Lower lobe of right lung (tissue), 2 donors: ENCODE results near the gene APOBEC2. TPM values are rescaled to one million over a fixed set of nuclear protein-coding genes. Genes with fewer than 3 reads are reported as not detected.

ENCODE experiments used
- ATAC-seq, 2 donors: fragments of 200-7000 bp; cut with Tn5 transposase; one replicate each; pipeline ENCODE4 v1.9.1; 2020 to 2022; ENCODE audit warnings: mild to moderate bottlenecking in 2 of 2, moderate library complexity in 2 of 2
- DNase-seq: peaks from one replicate; pipeline ENCODE4 v3.0.0-alpha.2; 2020
- H3K27ac ChIP-seq: fragments of 200-600 bp; one replicate; pipeline ENCODE4 v1.8.0; 2022
- H3K27me3 ChIP-seq: fragments of 200-600 bp; one replicate; pipeline ENCODE4 v1.8.0; 2022; ENCODE audit warnings: low read depth
- H3K36me3 ChIP-seq: fragments of 200-600 bp; one replicate; pipeline ENCODE4 v1.8.0; 2022; ENCODE audit warnings: mild to moderate bottlenecking
- H3K4me1 ChIP-seq: fragments of 200-600 bp; one replicate; pipeline ENCODE4 v1.8.0; 2022
- H3K4me3 ChIP-seq: fragments of 200-600 bp; one replicate; pipeline ENCODE4 v1.8.0; 2022; ENCODE audit warnings: mild to moderate bottlenecking
- H3K9me3 ChIP-seq: fragments of 200-600 bp; one replicate; pipeline ENCODE4 v1.8.0; 2022
- CTCF ChIP-seq: fragments of 200-600 bp; IDR thresholded peaks from one replicate; pipeline ENCODE4 v1.8.0; 2022; ENCODE audit warnings: antibody characterized with exemption, mild to moderate bottlenecking
- intact Hi-C: fragments of 100-400 bp; cut with DNase I; formaldehyde crosslinking; loops from one replicate; pipeline ENCODE4 v1.11.0; 2022
- total RNA-seq: library from RNA; stranded (reverse); fragmentation: NEBNext Ultra II Directional; extraction: Animal tissue kit (Norgen Biotek cat#: 25700); gene quantifications from one replicate; pipeline ENCODE4 v1.2.1, GENCODE V29; 2021
- donor health status: DM: no; HTN: yes; CAD: no; lungs with severe emphysema.

Gene APOBEC2
- total RNA-seq, 1 donor from 2014 or later: 0.65 TPM

- H3K27ac ChIP-seq: no peak overlapping the region
- peaks cover 11% of the 10 kb centered on the region for H3K4me1 ChIP-seq
- DNase-seq: no peak
Measured at GRCh38 chr6:41047745-41048732, 5.0 kb upstream of the APOBEC2 start.

DNA sequence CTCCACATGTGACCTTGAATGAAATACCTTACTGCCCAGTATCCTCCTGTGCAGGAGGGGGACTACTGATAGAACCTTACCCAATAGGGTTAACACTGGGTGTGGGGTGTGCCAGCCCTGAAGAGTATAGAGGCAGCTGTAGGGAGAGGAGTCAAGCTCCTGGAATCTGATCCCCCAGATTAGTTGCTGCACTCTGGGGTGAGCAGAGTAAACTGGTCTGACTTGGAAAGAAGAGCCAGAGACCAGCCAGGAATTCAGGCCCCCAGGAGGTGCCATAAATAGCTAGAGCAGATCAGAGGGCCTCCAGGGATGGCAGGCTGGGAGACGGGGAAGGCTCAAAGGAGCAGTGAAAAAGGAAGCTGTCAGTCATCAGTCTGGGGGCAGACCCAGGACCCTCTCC, 3.5 kb upstream of the APOBEC2 start:
- TF ChIP-seq CTCF: no peak
- H3K4me1 ChIP-seq: peaks cover 11% of the 10 kb centered on the region
- no peak overlapping the region for H3K4me3 ChIP-seq
- no peak for DNase-seq
- no peak for ATAC-seq
- intact Hi-C loops: no loop called here
- H3K36me3 ChIP-seq: no peaks in the 10 kb centered on the region
- H3K27ac ChIP-seq: no peak overlapping the region
- no peaks in the 10 kb centered on the region for H3K27me3 ChIP-seq
- H3K9me3 ChIP-seq: no peaks in the 10 kb centered on the region

More at GRCh38 chr6:41047745-41048732, 5.0 kb upstream of the APOBEC2 start:
- no peak for TF ChIP-seq CTCF
- H3K36me3 ChIP-seq: no peaks in the 10 kb centered on the region
- no peak for ATAC-seq
- H3K27me3 ChIP-seq: no peaks in the 10 kb centered on the region
- intact Hi-C loops: no loop called here
- no peaks in the 10 kb centered on the region for H3K9me3 ChIP-seq
- H3K4me3 ChIP-seq: no peak overlapping the region

DNA sequence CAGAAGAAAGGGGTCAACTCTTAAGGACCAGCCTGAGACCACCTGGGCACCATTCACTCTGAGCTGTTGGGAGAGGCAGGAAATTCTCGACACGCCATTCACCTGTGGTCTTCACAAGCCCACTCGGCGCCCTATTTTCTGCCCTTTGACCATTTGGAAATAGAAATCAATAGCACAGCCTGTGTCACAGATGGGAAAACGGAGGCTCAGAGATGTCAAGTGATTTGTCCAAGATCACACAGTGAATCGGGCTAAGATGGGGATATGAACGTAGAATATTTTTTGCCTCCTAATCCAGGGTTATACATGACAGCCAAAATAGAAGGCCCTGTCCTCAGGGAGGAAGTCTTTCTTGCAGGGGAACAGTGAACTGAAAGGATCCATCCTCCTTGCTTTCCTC, 3.0 kb upstream of the APOBEC2 start:
- Histone ChIP-seq H3K27me3 (no peaks in the 10 kb centered on the region), H3K27ac (no peak overlapping the region), H3K4me1 (peaks cover 11% of the 10 kb centered on the region), H3K9me3 (no peaks in the 10 kb centered on the region), H3K4me3 (no peak overlapping the region), H3K36me3 (no peaks in the 10 kb centered on the region)
- no peak for TF ChIP-seq CTCF
- no peak for DNase-seq
- ATAC-seq: no peak
- intact Hi-C loops: no loop called here

DNA sequence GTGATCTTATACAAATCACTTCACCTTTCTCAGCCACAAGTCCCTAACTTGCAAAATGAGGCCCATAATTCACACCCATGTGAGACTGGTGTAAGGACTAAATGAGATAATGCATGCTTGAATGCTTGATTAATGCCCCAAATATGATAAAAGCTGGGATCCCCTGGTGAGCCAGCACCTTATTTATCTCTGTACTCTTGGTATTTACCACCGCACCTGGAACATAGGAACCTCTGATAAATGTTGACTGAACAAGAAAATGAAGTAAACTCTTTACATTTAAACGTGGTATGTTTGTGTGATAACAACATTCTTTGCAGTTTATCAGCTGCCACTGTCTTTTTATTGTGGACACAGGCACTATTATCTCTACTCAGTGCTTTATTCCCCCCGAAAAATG, 2.5 kb upstream of the APOBEC2 start:
- intact Hi-C loops: no loop called here
- no peak for TF ChIP-seq CTCF
- no peaks in the 10 kb centered on the region for H3K9me3 ChIP-seq
- no peak for ATAC-seq
- DNase-seq: no peak
- H3K27me3 ChIP-seq: no peaks in the 10 kb centered on the region
- no peaks in the 10 kb centered on the region for H3K36me3 ChIP-seq
- no peak overlapping the region for H3K27ac ChIP-seq
- peaks cover 11% of the 10 kb centered on the region for H3K4me1 ChIP-seq
- no peak overlapping the region for H3K4me3 ChIP-seq

DNA sequence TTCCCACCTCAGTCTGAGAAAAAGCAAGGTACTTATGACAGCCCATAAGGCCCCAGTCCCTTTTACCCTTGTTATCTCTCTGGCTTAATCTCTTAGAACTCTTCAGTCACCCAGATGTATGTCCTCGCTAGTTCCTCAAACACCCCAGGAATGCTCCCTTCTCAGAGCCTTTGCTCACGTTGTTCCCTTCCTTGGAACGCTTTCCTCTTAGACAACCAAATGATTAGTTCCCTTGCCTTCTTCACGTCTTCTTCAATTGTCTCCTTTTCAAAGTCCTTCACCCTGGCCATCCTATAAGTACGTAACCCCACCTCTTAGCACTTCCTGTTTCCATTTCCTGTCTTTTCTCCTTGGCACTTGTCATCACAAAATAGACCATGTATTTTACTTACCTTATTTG, 1.1 kb upstream of the APOBEC2 start:
- TF ChIP-seq CTCF: no peak
- DNase-seq (no peak), ATAC-seq (no peak)
- H3K4me1 ChIP-seq: peaks cover 11% of the 10 kb centered on the region
- intact Hi-C loops: no loop called here
- no peak overlapping the region for H3K27ac ChIP-seq
- H3K4me3 ChIP-seq: no peak overlapping the region
- no peaks in the 10 kb centered on the region for H3K27me3 ChIP-seq
- no peaks in the 10 kb centered on the region for H3K9me3 ChIP-seq
- H3K36me3 ChIP-seq: no peaks in the 10 kb centered on the region
